Measurements from ENCODE around the gene PKD2L1.

The PKD2L1 gene

DNA sequence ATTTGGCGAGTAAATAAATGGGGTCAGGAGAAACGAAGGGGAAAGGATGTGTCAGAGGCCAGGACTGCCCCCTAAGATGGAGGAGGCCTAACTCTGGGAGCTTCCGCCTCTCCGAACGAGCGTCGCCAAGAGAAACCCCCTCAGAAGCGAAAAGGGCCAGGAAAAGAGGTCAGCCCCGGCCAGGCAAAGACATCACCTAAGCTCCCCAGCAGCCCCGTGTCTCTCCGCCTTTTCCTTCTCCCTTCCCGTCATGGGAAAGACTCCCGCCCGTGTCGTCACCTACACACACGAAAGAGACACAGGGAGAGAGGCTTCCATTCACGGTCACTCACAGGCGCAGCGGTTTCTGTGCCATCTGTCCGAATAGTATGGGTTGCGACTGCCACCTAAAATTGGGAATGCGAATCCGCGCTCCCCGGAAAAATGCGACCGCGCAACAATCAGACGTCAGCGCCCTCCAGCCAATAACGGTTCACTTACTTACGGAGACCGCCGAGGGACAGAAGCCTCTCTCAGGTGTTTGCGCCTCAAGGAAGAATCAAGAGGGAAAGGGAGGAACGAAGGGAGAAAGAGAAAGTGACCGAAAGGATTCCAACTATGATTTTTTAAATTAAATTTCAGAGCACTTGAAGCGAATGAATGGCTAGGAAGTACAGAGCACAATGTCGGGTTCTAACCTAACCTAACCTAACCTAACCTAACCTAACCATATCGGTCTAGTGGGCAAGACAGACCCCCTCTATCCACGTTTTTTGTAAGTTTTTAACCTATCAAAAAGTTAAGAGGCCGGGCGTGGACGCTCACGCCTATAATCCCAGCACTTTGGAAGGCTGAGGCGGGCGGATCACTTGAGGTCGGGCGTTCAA lies 62.6 kb downstream of the PKD2L1 start, which contains the start of gene CWF19L1:
TSS of gene CWF19L1 (minus strand) at position 400 of the 866 bp plus-strand sequence. CDS start at position 355, 45 bp downstream.
- Histone ChIP-seq H3K9ac (ENCODE audit: insufficient read length, low read depth) (peak within 1 kb of the TSS; percentile 86), H3K4me3 (ENCODE audit: insufficient read length, low read depth) (peak within 1 kb of the TSS; percentile 95), H3K4me1 (ENCODE audit: insufficient read depth, insufficient read length) (no peaks in the 10 kb centered on the region), H3K27me3 (ENCODE audit: insufficient read depth, insufficient read length) (no peaks in the 10 kb centered on the region), H3K9me3 (ENCODE audit: insufficient read depth, low read length) (no peaks in the 10 kb centered on the region), H3K36me3 (ENCODE audit: insufficient read depth, insufficient read length, low read length) (peaks cover 7% of the 10 kb centered on the region)
- peak; percentile 63 for DNase-seq (ENCODE audit: low read depth, low spot score)
- no peak for TF ChIP-seq ZNF274 (IDR thresholded peaks at IDR 0.05; ENCODE audit: low read depth, low read length)
- no peak for TF ChIP-seq YY1 (IDR thresholded peaks at IDR 0.05; ENCODE audit: insufficient read depth, insufficient read length)
- no peak for TF ChIP-seq SUZ12 (IDR thresholded peaks at IDR 0.05; ENCODE audit: extremely low read depth, insufficient read depth, insufficient read length)

GRCh38 chr10:100265821-100266485 lies 64.1 kb downstream of the PKD2L1 start:
- Histone ChIP-seq H3K9me3 (ENCODE audit: insufficient read depth, low read length) (no peaks in the 10 kb centered on the region), H3K36me3 (ENCODE audit: insufficient read depth, insufficient read length, low read length) (peaks cover 14% of the 10 kb centered on the region), H3K4me3 (ENCODE audit: insufficient read length, low read depth) (no peak overlapping the region), H3K9ac (ENCODE audit: insufficient read length, low read depth) (no peak overlapping the region), H3K27me3 (ENCODE audit: insufficient read depth, insufficient read length) (no peaks in the 10 kb centered on the region), H3K4me1 (ENCODE audit: insufficient read depth, insufficient read length) (no peaks in the 10 kb centered on the region)
- DNase-seq (ENCODE audit: low read depth, low spot score) = no peak
- TF ChIP-seq SUZ12 (IDR thresholded peaks at IDR 0.05; ENCODE audit: extremely low read depth, insufficient read depth, insufficient read length) (no peak), YY1 (IDR thresholded peaks at IDR 0.05; ENCODE audit: insufficient read depth, insufficient read length) (no peak), ZNF274 (IDR thresholded peaks at IDR 0.05; ENCODE audit: low read depth, low read length) (no peak)

GRCh38 chr10:100254191-100254590 lies 75.8 kb downstream of the PKD2L1 start:
- Histone ChIP-seq H3K4me3 (ENCODE audit: insufficient read length, low read depth) (no peak overlapping the region), H3K9ac (ENCODE audit: insufficient read length, low read depth) (no peak overlapping the region), H3K4me1 (ENCODE audit: insufficient read depth, insufficient read length) (no peaks in the 10 kb centered on the region), H3K9me3 (ENCODE audit: insufficient read depth, low read length) (no peaks in the 10 kb centered on the region), H3K36me3 (ENCODE audit: insufficient read depth, insufficient read length, low read length) (peaks cover 59% of the 10 kb centered on the region), H3K27me3 (ENCODE audit: insufficient read depth, insufficient read length) (no peaks in the 10 kb centered on the region)
- TF ChIP-seq YY1 (IDR thresholded peaks at IDR 0.05; ENCODE audit: insufficient read depth, insufficient read length) (no peak), SUZ12 (IDR thresholded peaks at IDR 0.05; ENCODE audit: extremely low read depth, insufficient read depth, insufficient read length) (no peak), ZNF274 (IDR thresholded peaks at IDR 0.05; ENCODE audit: low read depth, low read length) (no peak)
- DNase-seq (ENCODE audit: low read depth, low spot score) = no peak

DNA sequence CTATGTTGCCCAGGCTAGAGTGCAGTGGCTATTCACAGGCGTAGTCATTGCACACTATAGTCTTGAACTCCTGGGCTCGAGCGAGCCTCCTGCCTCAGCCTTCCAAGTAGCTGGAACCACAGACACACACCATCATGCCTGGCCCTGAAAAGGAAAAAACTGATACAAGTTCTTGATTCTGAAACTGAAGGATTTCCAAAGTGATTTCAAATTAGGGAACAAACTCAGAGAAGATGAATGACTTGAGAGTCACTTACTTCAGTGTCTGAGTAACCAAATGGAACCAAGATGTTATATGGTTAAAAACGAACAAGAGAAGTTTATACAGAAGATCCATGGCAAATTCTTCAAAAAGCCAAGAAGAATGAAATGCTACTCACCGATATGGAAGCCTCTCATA lies 77.0 kb downstream of the PKD2L1 start:
- H3K4me3 ChIP-seq (ENCODE audit: insufficient read length, low read depth) = no peak overlapping the region
- no peak for TF ChIP-seq SUZ12 (IDR thresholded peaks at IDR 0.05; ENCODE audit: extremely low read depth, insufficient read depth, insufficient read length)
- no peak for TF ChIP-seq ZNF274 (IDR thresholded peaks at IDR 0.05; ENCODE audit: low read depth, low read length)
- no peak for TF ChIP-seq YY1 (IDR thresholded peaks at IDR 0.05; ENCODE audit: insufficient read depth, insufficient read length)
- no peaks in the 10 kb centered on the region for H3K9me3 ChIP-seq (ENCODE audit: insufficient read depth, low read length)
- no peak for DNase-seq (ENCODE audit: low read depth, low spot score)
- no peak overlapping the region for H3K9ac ChIP-seq (ENCODE audit: insufficient read length, low read depth)
- no peaks in the 10 kb centered on the region for H3K4me1 ChIP-seq (ENCODE audit: insufficient read depth, insufficient read length)
- no peaks in the 10 kb centered on the region for H3K27me3 ChIP-seq (ENCODE audit: insufficient read depth, insufficient read length)
- peaks cover 68% of the 10 kb centered on the region for H3K36me3 ChIP-seq (ENCODE audit: insufficient read depth, insufficient read length, low read length)

GRCh38 chr10:100248820-100249219 lies 81.2 kb downstream of the PKD2L1 start:
- Histone ChIP-seq H3K9me3 (ENCODE audit: insufficient read depth, low read length) (no peaks in the 10 kb centered on the region), H3K4me1 (ENCODE audit: insufficient read depth, insufficient read length) (no peaks in the 10 kb centered on the region), H3K9ac (ENCODE audit: insufficient read length, low read depth) (no peak overlapping the region), H3K27me3 (ENCODE audit: insufficient read depth, insufficient read length) (no peaks in the 10 kb centered on the region), H3K4me3 (ENCODE audit: insufficient read length, low read depth) (no peak overlapping the region), H3K36me3 (ENCODE audit: insufficient read depth, insufficient read length, low read length) (peaks cover 63% of the 10 kb centered on the region)
- no peak for TF ChIP-seq YY1 (IDR thresholded peaks at IDR 0.05; ENCODE audit: insufficient read depth, insufficient read length)
- TF ChIP-seq ZNF274 (IDR thresholded peaks at IDR 0.05; ENCODE audit: low read depth, low read length) = no peak
- TF ChIP-seq SUZ12 (IDR thresholded peaks at IDR 0.05; ENCODE audit: extremely low read depth, insufficient read depth, insufficient read length) = no peak
- DNase-seq (ENCODE audit: low read depth, low spot score) = no peak

DNA sequence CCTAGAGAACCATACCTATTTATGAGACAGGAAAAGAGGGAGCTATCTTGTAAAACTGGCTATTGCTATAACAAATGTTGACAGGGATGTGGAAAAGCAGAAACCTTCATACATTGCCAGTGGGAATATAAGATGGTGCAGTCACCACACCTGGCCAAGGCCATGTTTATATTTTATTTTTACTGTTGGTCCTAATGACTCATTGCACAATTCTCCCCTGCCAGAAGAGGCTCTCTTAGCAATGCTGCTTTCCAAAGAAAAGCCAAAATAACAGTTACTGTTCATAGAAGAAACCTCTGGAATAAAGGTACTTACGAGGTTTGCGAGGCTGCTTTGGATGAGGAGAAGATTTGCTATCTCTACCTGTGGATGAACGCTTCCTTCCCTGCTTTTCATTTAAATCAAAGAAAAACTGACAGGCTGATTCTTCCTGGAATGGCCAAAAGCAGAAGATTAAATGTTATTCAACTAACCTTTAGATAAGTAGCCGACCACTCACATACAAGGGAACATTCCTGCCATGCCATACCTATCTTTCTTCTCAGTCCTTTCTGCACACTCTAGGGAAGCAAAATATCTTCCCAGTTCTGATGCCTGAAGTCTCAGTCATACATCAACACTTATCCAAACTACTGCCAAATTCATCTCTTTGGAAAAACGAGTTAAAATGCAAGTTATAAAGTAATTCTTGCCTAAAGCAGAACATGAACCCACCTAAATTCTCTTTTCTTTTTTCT lies 84.4 kb downstream of the PKD2L1 start:
- Histone ChIP-seq H3K9ac (ENCODE audit: insufficient read length, low read depth) (no peak overlapping the region), H3K36me3 (ENCODE audit: insufficient read depth, insufficient read length, low read length) (peaks cover 61% of the 10 kb centered on the region), H3K4me3 (ENCODE audit: insufficient read length, low read depth) (no peak overlapping the region), H3K9me3 (ENCODE audit: insufficient read depth, low read length) (no peaks in the 10 kb centered on the region), H3K4me1 (ENCODE audit: insufficient read depth, insufficient read length) (no peaks in the 10 kb centered on the region), H3K27me3 (ENCODE audit: insufficient read depth, insufficient read length) (no peaks in the 10 kb centered on the region)
- DNase-seq (ENCODE audit: low read depth, low spot score) = no peak
- no peak for TF ChIP-seq SUZ12 (IDR thresholded peaks at IDR 0.05; ENCODE audit: extremely low read depth, insufficient read depth, insufficient read length)
- no peak for TF ChIP-seq ZNF274 (IDR thresholded peaks at IDR 0.05; ENCODE audit: low read depth, low read length)
- no peak for TF ChIP-seq YY1 (IDR thresholded peaks at IDR 0.05; ENCODE audit: insufficient read depth, insufficient read length)
